ENCODE data around the gene TSHZ2. TPM values are rescaled to one million over a fixed set of nuclear protein-coding genes. Genes with fewer than 3 reads are reported as not detected.

Gene TSHZ2
- total and polyA plus RNA-seq, 2 donors (not counting 3 experiments of a cell fraction or from before 2014, with no cell fraction given): not detected

GRCh38 chr20:53330601-53331140 is 358.5 kb downstream of the TSHZ2 start:
- CTCF ChIA-PET: no interaction called here
- H3K36me3 ChIP-seq (ENCODE audit: control insufficient read depth in 2 of 2, extremely low read depth in 1 of 2, insufficient read depth in 2 of 2, low read length in 2 of 2): no peaks in the 10 kb centered on the region
- H3K27me3 ChIP-seq (ENCODE audit: control insufficient read depth in 2 of 2, insufficient read depth in 2 of 2, low read length in 2 of 2): no peaks in the 10 kb centered on the region
- no peaks in the 10 kb centered on the region for H3K4me1 ChIP-seq (ENCODE audit: control insufficient read depth, extremely low read depth, insufficient read depth, low read length)
- FAIRE-seq (no peak), DNase-seq (ENCODE audit: low read depth, low spot score) (no peak)
- no peaks in the 10 kb centered on the region for H3K9me3 ChIP-seq (replicated peaks; ENCODE audit: control insufficient read depth, insufficient read depth, low read length)
- POLR2A ChIA-PET: no interaction called here
- H3K27ac ChIP-seq (ENCODE audit: insufficient read depth, low read depth, low read length): no peak overlapping the region
- no peaks in the 10 kb centered on the region for H3K79me2 ChIP-seq (ENCODE audit: control insufficient read depth, insufficient read depth, low read length)
- H2AFZ ChIP-seq (ENCODE audit: low read depth, low read length): no peak overlapping the region
- H4K20me1 ChIP-seq (replicated peaks; ENCODE audit: control insufficient read depth, extremely low read depth, insufficient read depth, low read length): no peaks in the 10 kb centered on the region
- H3K4me2 ChIP-seq (ENCODE audit: insufficient read depth, low read length): no peak overlapping the region
- TF ChIP-seq JUN (IDR thresholded peaks at IDR 0.05; ENCODE audit: borderline replicate concordance, insufficient read depth, insufficient read length, low read depth) (no peak), MYC (IDR thresholded peaks at IDR 0.05; ENCODE audit: low read depth, low read length) (no peak), POLR2A (IDR thresholded peaks at IDR 0.05; ENCODE audit: low read depth, low read length) (no peak), GATA2 (IDR thresholded peaks at IDR 0.05; ENCODE audit: insufficient read depth, insufficient read length, low read depth, low read length) (no peak), FOS (IDR thresholded peaks at IDR 0.05; ENCODE audit: borderline replicate concordance, insufficient read depth, low read length) (no peak), EZH2 (IDR thresholded peaks at IDR 0.05; ENCODE audit: borderline replicate concordance, low read depth, low read length, severe bottlenecking) (no peak), POLR2AphosphoS5 (IDR thresholded peaks at IDR 0.05; ENCODE audit: insufficient read depth, low read depth, low read length) (no peak)
- TF ChIP-seq, protein P1, sequence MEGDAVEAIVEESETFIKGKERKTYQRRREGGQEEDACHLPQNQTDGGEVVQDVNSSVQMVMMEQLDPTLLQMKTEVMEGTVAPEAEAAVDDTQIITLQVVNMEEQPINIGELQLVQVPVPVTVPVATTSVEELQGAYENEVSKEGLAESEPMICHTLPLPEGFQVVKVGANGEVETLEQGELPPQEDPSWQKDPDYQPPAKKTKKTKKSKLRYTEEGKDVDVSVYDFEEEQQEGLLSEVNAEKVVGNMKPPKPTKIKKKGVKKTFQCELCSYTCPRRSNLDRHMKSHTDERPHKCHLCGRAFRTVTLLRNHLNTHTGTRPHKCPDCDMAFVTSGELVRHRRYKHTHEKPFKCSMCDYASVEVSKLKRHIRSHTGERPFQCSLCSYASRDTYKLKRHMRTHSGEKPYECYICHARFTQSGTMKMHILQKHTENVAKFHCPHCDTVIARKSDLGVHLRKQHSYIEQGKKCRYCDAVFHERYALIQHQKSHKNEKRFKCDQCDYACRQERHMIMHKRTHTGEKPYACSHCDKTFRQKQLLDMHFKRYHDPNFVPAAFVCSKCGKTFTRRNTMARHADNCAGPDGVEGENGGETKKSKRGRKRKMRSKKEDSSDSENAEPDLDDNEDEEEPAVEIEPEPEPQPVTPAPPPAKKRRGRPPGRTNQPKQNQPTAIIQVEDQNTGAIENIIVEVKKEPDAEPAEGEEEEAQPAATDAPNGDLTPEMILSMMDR (IDR thresholded peaks at IDR 0.05; ENCODE audit: extremely low read depth in 1 of 2, insufficient read depth in 1 of 2, low read depth in 1 of 2, low read length in 2 of 2): no peak
- TF ChIP-seq, protein P2, sequence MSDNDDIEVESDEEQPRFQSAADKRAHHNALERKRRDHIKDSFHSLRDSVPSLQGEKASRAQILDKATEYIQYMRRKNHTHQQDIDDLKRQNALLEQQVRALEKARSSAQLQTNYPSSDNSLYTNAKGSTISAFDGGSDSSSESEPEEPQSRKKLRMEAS (IDR thresholded peaks at IDR 0.05; ENCODE audit: insufficient read depth, insufficient read length): no peak
- intact Hi-C loops (cut with micrococcal nuclease) (no loop called here), dilution Hi-C loops (cut with MboI; ENCODE audit: extremely low pct_ligation_motif_present, low sequenced_read_pairs) (no loop called here)
- H3K9me1 ChIP-seq (replicated peaks; ENCODE audit: control insufficient read depth, extremely low read depth, insufficient read depth, low read length): no peaks in the 10 kb centered on the region
- H3K9ac ChIP-seq (replicated peaks; ENCODE audit: extremely low read depth, insufficient read depth, low read length): no peak overlapping the region
- no TSS peak for BruUV-seq (replicated peaks)
- no peak overlapping the region for H3K4me3 ChIP-seq (replicated peaks in 1 of 3; ENCODE audit: insufficient read depth in 1 of 3, low read depth in 1 of 3, low read length in 3 of 3)
